GM23338 (cell line): ENCODE measurements around the gene VPS4A. TPM values are rescaled to one million over a fixed set of nuclear protein-coding genes. Genes with fewer than 3 reads are reported as not detected.

Experiments
- ATAC-seq: fragments of 200-7000 bp; cut with Tn5 transposase; 3 replicates; pipeline ENCODE4 v1.9.1; 2020
- DNase-seq: peaks from one replicate; pipeline ENCODE4 v3.0.0-alpha.2; 2015; ENCODE audit warnings: low spot score
- H2AFZ ChIP-seq: fragments of 200-600 bp; sonication (generic); 2 replicates; pipeline ENCODE4 v1.8.0; 2016; ENCODE audit warnings: antibody characterized with exemption, mild to moderate bottlenecking, moderate library complexity
- H3F3A ChIP-seq: fragments of 200-600 bp; sonication (generic); replicated peaks from 2 replicates; pipeline ENCODE4 v1.8.0; 2017; ENCODE audit warnings: antibody characterized with exemption, mixed run types, low read depth
- H3K27ac ChIP-seq: fragments of 200-600 bp; sonication (generic); 2 replicates; pipeline ENCODE4 v1.6.1; 2016; ENCODE audit warnings: low read depth
- H3K27me3 ChIP-seq: fragments of 200-600 bp; sonication (generic); 2 replicates; pipeline ENCODE4 v1.8.0; 2016; ENCODE audit warnings: mild to moderate bottlenecking, mixed run types, moderate library complexity; ENCODE audit not compliant: insufficient read depth
- H3K36me3 ChIP-seq: fragments of 200-600 bp; sonication (generic); 2 replicates; pipeline ENCODE4 v1.8.0; 2016; ENCODE audit warnings: mild to moderate bottlenecking; ENCODE audit not compliant: insufficient read depth
- H3K4me1 ChIP-seq: fragments of 200-600 bp; sonication (generic); 2 replicates; pipeline ENCODE4 v1.8.0; 2016; ENCODE audit warnings: mild to moderate bottlenecking, moderate library complexity; ENCODE audit not compliant: insufficient read depth
- H3K4me2 ChIP-seq: fragments of 200-600 bp; sonication (generic); 2 replicates; pipeline ENCODE4 v1.7.1; 2017; ENCODE audit warnings: mixed run types
- H3K4me3 ChIP-seq: fragments of 200-600 bp; sonication (generic); 2 replicates; pipeline ENCODE4 v1.6.1; 2016; ENCODE audit warnings: mixed run types
- H3K79me2 ChIP-seq: fragments of 200-600 bp; sonication (generic); replicated peaks from 2 replicates; pipeline ENCODE4 v1.8.0; 2017; ENCODE audit warnings: mild to moderate bottlenecking; ENCODE audit not compliant: insufficient read depth
- H3K9me2 ChIP-seq: fragments of 200-600 bp; sonication (generic); 2 replicates; pipeline ENCODE4 v1.8.0; 2017; ENCODE audit not compliant: insufficient read depth
- H4K20me1 ChIP-seq: fragments of 200-600 bp; sonication (generic); replicated peaks from 2 replicates; pipeline ENCODE4 v1.8.0; 2017; ENCODE audit warnings: mild to moderate bottlenecking; ENCODE audit not compliant: insufficient read depth
- H3K27ac Mint-ChIP-seq: 2 replicates; pipeline ENCODE4 v1.8.0; 2020; ENCODE audit warnings: inconsistent platforms, mild to moderate bottlenecking, moderate library complexity, mixed read lengths
- H3K27me3 Mint-ChIP-seq: 3 replicates; pipeline ENCODE4 v1.8.0; 2022; ENCODE audit warnings: low read depth, mild to moderate bottlenecking, moderate library complexity, mixed read lengths, inconsistent platforms; ENCODE audit not compliant: insufficient read depth, poor library complexity
- H3K36me3 Mint-ChIP-seq: 3 replicates; pipeline ENCODE4 v1.8.0; 2021; ENCODE audit warnings: low read depth, mild to moderate bottlenecking, inconsistent platforms, moderate library complexity, mixed read lengths
- H3K4me1 Mint-ChIP-seq: 3 replicates; pipeline ENCODE4 v1.8.0; 2020; ENCODE audit warnings: mild to moderate bottlenecking, inconsistent platforms, mixed read lengths
- H3K4me3 Mint-ChIP-seq: 3 replicates; pipeline ENCODE4 v1.8.0; 2021; ENCODE audit warnings: moderate library complexity, mild to moderate bottlenecking, inconsistent platforms, mixed read lengths
- H3K9me3 Mint-ChIP-seq: 3 replicates; pipeline ENCODE4 v1.8.0; 2020; ENCODE audit warnings: moderate library complexity, mild to moderate bottlenecking, inconsistent platforms, mixed read lengths
- CTCF ChIP-seq, 2 experiments: fragments of 200-600 bp in 1 of 2; sonication (generic) in 1 of 2; conservative IDR thresholded peaks; 2 replicates each; pipeline versions ENCODE4 v1.5.1 to v1.6.1; 2016 to 2017; ENCODE audit warnings: antibody characterized with exemption in 2 of 2, low read depth in 2 of 2, mild to moderate bottlenecking in 2 of 2, moderate library complexity in 1 of 2
- ETS1 ChIP-seq: IDR thresholded peaks from 2 replicates; pipeline ENCODE4 v1.6.1; 2016; ENCODE audit warnings: antibody characterized with exemption
- EZH2 ChIP-seq: fragments of 200-600 bp; sonication (generic); IDR thresholded peaks from one replicate; pipeline ENCODE4 v1.8.0; 2017; ENCODE audit warnings: antibody characterized with exemption, mild to moderate bottlenecking, low read depth; ENCODE audit not compliant: unreplicated experiment
- EZH2phosphoT487 ChIP-seq: fragments of 200-600 bp; sonication (generic); IDR thresholded peaks from one replicate; pipeline ENCODE4 v1.8.1; 2018; ENCODE audit warnings: antibody characterized with exemption; ENCODE audit not compliant: unreplicated experiment
- JUNB ChIP-seq: IDR thresholded peaks from one replicate; pipeline ENCODE4 v1.6.1; 2016; ENCODE audit warnings: antibody characterized with exemption; ENCODE audit not compliant: unreplicated experiment
- NANOG ChIP-seq: IDR thresholded peaks from 2 replicates; pipeline ENCODE4 v1.6.1; 2016; ENCODE audit warnings: antibody characterized with exemption, borderline replicate concordance
- POLR2AphosphoS5 ChIP-seq: IDR thresholded peaks from 2 replicates; pipeline ENCODE4 v1.6.1; 2016; ENCODE audit warnings: antibody characterized with exemption, low read depth
- REST ChIP-seq: IDR thresholded peaks from one replicate; pipeline ENCODE4 v1.6.1; 2018; ENCODE audit warnings: antibody characterized with exemption; ENCODE audit not compliant: unreplicated experiment
- ZNF114 ChIP-seq: fragments of 250-450 bp; sonication (Bioruptor Pico); IDR thresholded peaks from 2 replicates; pipeline ENCODE4 v1.5.0; 2020; ENCODE audit warnings: mild to moderate bottlenecking, moderate library complexity
- ZNF331 ChIP-seq: fragments of 250-450 bp; sonication (Bioruptor Pico); IDR thresholded peaks from 2 replicates; pipeline ENCODE4 v1.5.0; 2020; ENCODE audit warnings: low read depth, mild to moderate bottlenecking, moderate library complexity
- polyA plus RNA-seq: library from polyadenylated mRNA; unstranded; fragments of >200 nt; fragmentation: Nextera tagmentation; extraction: Ambion mirVana; gene quantifications from 2 replicates; pipeline ENCODE4 v1.2.1, GENCODE V29; 2016
- total RNA-seq: library from RNA; depleted of rRNA; stranded (reverse); fragments of >200 nt; shearing (Covaris generic); gene quantifications from 2 replicates; pipeline ENCODE4 v1.2.3, GENCODE V29; 2014

VPS4A gene
- total and polyA plus RNA-seq, 2 experiments from 2014 or later = 29.1 to 32.7 TPM

DNA sequence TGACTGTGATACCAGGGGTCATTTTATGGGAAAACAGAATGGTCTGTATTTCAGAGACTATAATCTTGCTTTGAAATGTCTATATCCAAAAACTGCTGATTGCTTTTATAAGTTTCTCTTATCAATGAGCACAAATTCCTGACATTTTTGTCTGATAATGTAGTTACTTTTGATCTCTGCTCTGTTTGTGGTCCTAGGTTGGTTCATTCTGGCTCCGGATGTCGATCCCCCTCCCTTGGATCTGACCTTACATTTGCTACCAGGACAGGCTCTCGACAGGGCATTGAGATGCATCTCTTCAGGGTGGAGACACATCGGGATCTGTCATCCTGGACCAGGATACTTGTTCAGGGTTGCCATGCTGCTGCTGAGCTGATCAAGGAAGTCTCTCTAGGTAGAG is 27.3 kb upstream of the VPS4A start (continued):
- no peak for TF ChIP-seq REST
- no peak for TF ChIP-seq CTCF (conservative IDR thresholded peaks at IDR 0.05; ENCODE audit: low read depth in 2 of 2)
- TF ChIP-seq ETS1 = no peak
- TF ChIP-seq JUNB = no peak
- TF ChIP-seq EZH2 = no peak

- Mint-ChIP-seq H3K4me3 (no peak overlapping the region), H3K27me3 (peaks cover 2% of the 10 kb centered on the region), H3K36me3 (peaks cover 7% of the 10 kb centered on the region; the same call in 1 of the 3 replicates), H3K4me1 (no peaks in the 10 kb centered on the region), H3K9me3 (no peaks in the 10 kb centered on the region), H3K27ac (no peak overlapping the region)
- Histone ChIP-seq H3F3A (0 out of 2 replicates have a peak, but pooled peaks cover 8% of the 10 kb centered on the region), H3K4me3 (no peak overlapping the region), H3K9me2 (no peaks in the 10 kb centered on the region), H2AFZ (no peak overlapping the region), H4K20me1 (peaks cover 6% of the 10 kb centered on the region; the same call in 1 of the 2 replicates), H3K36me3 (no peaks in the 10 kb centered on the region), H3K27ac (no peak overlapping the region), H3K4me1 (no peaks in the 10 kb centered on the region), H3K79me2 (no peaks in the 10 kb centered on the region), H3K4me2 (no peak overlapping the region), H3K27me3 (no peaks in the 10 kb centered on the region)
- DNase-seq = no peak
- ATAC-seq = no peak
- TF ChIP-seq REST (no peak), JUNB (no peak), ZNF114 (no peak), NANOG (no peak), EZH2phosphoT487 (no peak), ZNF331 (no peak), ETS1 (no peak), POLR2AphosphoS5 (no peak)
These were observed 25.9 kb upstream of the VPS4A start for GRCh38 chr16:69285240-69285639.
